Liver (tissue), 9 donors: ENCODE results near the gene GYG2. TPM values are rescaled to one million over a fixed set of nuclear protein-coding genes. Genes with fewer than 3 reads are reported as not detected.
A peak's percentile ranks its signal among the peaks of the same experiment; 100 is the strongest.

ENCODE experiments used
- DNase-seq: peaks from one replicate; pipeline ENCODE4 v3.0.0-alpha.2; 2017; ENCODE audit warnings: low spot score
- H3K27ac ChIP-seq, 2 donors: one replicate each; pipeline ENCODE4 v1.7.0; 2013; ENCODE audit warnings: inconsistent platforms in 2 of 2, low read length in 2 of 2, control low read depth in 1 of 2, low read depth in 1 of 2, mild to moderate bottlenecking in 1 of 2
- H3K27me3 ChIP-seq, 4 donors: one replicate each; pipeline versions ENCODE4 v1.6.1 to v1.7.0; 2013; ENCODE audit warnings: low read length in 3 of 4, inconsistent platforms in 1 of 4, mild to moderate bottlenecking in 1 of 4, moderate library complexity in 1 of 4; ENCODE audit not compliant: control insufficient read depth in 4 of 4, insufficient read depth in 4 of 4
- H3K36me3 ChIP-seq, 4 donors: one replicate each; pipeline versions ENCODE4 v1.6.1 to v1.7.0; 2013; ENCODE audit warnings: low read length in 3 of 4, mild to moderate bottlenecking in 3 of 4, low read depth in 1 of 4, moderate library complexity in 1 of 4; ENCODE audit not compliant: control insufficient read depth in 4 of 4, insufficient read depth in 3 of 4
- H3K4me1 ChIP-seq, 4 donors: one replicate each; pipeline versions ENCODE4 v1.6.1 to v1.7.0; 2013; ENCODE audit warnings: low read length in 3 of 4, mild to moderate bottlenecking in 3 of 4, moderate library complexity in 1 of 4; ENCODE audit not compliant: control insufficient read depth in 4 of 4, insufficient read depth in 4 of 4
- H3K4me3 ChIP-seq, 3 donors: one replicate each; pipeline versions ENCODE4 v1.6.1 to v1.7.0; 2013; ENCODE audit warnings: low read length in 3 of 3, control low read depth in 1 of 3, low read depth in 1 of 3, mild to moderate bottlenecking in 1 of 3
- H3K9ac ChIP-seq, 2 donors: one replicate each; pipeline ENCODE4 v1.7.0; 2013; ENCODE audit warnings: low read length in 2 of 2, mild to moderate bottlenecking in 2 of 2, moderate library complexity in 2 of 2, control low read depth in 1 of 2, low read depth in 1 of 2
- H3K9me3 ChIP-seq, 4 donors: one replicate each; pipeline versions ENCODE4 v1.6.1 to v1.7.0; 2013; ENCODE audit warnings: low read length in 3 of 4; ENCODE audit not compliant: control insufficient read depth in 4 of 4
- ATF3 ChIP-seq: IDR thresholded peaks from 2 replicates; pipeline ENCODE4 v1.6.1; 2016; ENCODE audit warnings: antibody characterized with exemption
- CTCF ChIP-seq: fragments of 150-350 bp; IDR thresholded peaks from 2 replicates; pipeline ENCODE4 v1.5.1; 2017; ENCODE audit warnings: improper control_type of control experiment, low read depth, low read length; ENCODE audit not compliant: missing input control
- EGR1 ChIP-seq, 2 donors: IDR thresholded peaks; 2 replicates each; pipeline ENCODE4 v1.6.1; 2016 to 2018; ENCODE audit warnings: antibody characterized with exemption in 2 of 2, low read depth in 2 of 2
- GABPA ChIP-seq, 2 donors: IDR thresholded peaks in 1 of 2; conservative IDR thresholded peaks in 1 of 2; 2 replicates each; pipeline ENCODE4 v1.6.1; 2016; ENCODE audit warnings: antibody characterized with exemption in 2 of 2, mild to moderate bottlenecking in 1 of 2, moderate library complexity in 1 of 2
- HNF4G ChIP-seq: IDR thresholded peaks from 2 replicates; pipeline ENCODE4 v1.6.1; 2016; ENCODE audit warnings: antibody characterized with exemption
- JUND ChIP-seq, 2 donors: IDR thresholded peaks; 2 replicates each; pipeline ENCODE4 v1.6.1; 2016; ENCODE audit warnings: antibody characterized with exemption in 2 of 2
- MAX ChIP-seq: IDR thresholded peaks from 2 replicates; pipeline ENCODE4 v1.6.1; 2016; ENCODE audit warnings: antibody characterized with exemption
- NR2F2 ChIP-seq: IDR thresholded peaks from 2 replicates; pipeline ENCODE4 v1.6.1; 2016; ENCODE audit warnings: antibody characterized with exemption
- RAD21 ChIP-seq, 2 donors: IDR thresholded peaks; 2 replicates each; pipeline ENCODE4 v1.6.1; 2016; ENCODE audit warnings: antibody characterized with exemption in 2 of 2, mild to moderate bottlenecking in 2 of 2
- REST ChIP-seq: IDR thresholded peaks from 2 replicates; pipeline ENCODE4 v1.6.1; 2016; ENCODE audit warnings: antibody characterized with exemption, mild to moderate bottlenecking
- RXRA ChIP-seq, 2 donors: IDR thresholded peaks; 2 replicates each; pipeline ENCODE4 v1.6.1; 2017 to 2018; ENCODE audit warnings: antibody characterized with exemption in 2 of 2, mild to moderate bottlenecking in 1 of 2
- SP1 ChIP-seq: IDR thresholded peaks from 2 replicates; pipeline ENCODE4 v1.6.1; 2018; ENCODE audit warnings: antibody characterized with exemption, mild to moderate bottlenecking
- TAF1 ChIP-seq: conservative IDR thresholded peaks from 2 replicates; pipeline ENCODE4 v1.6.1; 2016; ENCODE audit warnings: antibody characterized with exemption, mild to moderate bottlenecking
- YY1 ChIP-seq: IDR thresholded peaks from 2 replicates; pipeline ENCODE4 v1.6.1; 2016; ENCODE audit warnings: antibody characterized with exemption, mild to moderate bottlenecking
- ZBTB33 ChIP-seq: IDR thresholded peaks from 2 replicates; pipeline ENCODE4 v1.6.1; 2016; ENCODE audit warnings: antibody characterized with exemption
- WGBS: extraction: QIAGEN DNeasy Blood & Tissue Kit; methylation state at CpG from one replicate; pipeline ENCODE4 v1.1.7; 2013; 5-methylcytosine and 5-hydroxymethylcytosine counted together
- polyA plus RNA-seq, 2 donors: library from polyadenylated mRNA; stranded (reverse) in 1 of 2; unstranded in 1 of 2; fragments of 200-250 nt in 1 of 2; fragments of >200 nt in 1 of 2; fragmentation: Nextera tagmentation in 1 of 2; extraction: Ambion mirVana in 1 of 2; gene quantifications; one replicate each; pipeline versions ENCODE4 v1.2.1 to v1.2.3, GENCODE V29; 2013 to 2015
- total RNA-seq, 2 donors: library from RNA; depleted of rRNA; stranded (reverse); fragments of >200 nt; gene quantifications; one replicate each; pipeline ENCODE4 v1.2.3, GENCODE V29; 2014
- donor health status: healthy.
- donor health status: healthy.
- donor health status: healthy.
- donor health status: healthy.
- donor health status: healthy.

GYG2 gene
- total and polyA plus RNA-seq, 4 donors, result 11.3 to 32.6 (median 14.3) TPM

- H3K27me3 ChIP-seq, result no peaks in the 10 kb centered on the region
- no peak overlapping the region for H3K4me3 ChIP-seq
- no peak overlapping the region for H3K9ac ChIP-seq
- no peak overlapping the region for H3K27ac ChIP-seq
- no peaks in the 10 kb centered on the region for H3K9me3 ChIP-seq
- no peak for DNase-seq
- H3K4me1 ChIP-seq, result peaks cover 0 to 17% (median 5%) of the 10 kb centered on the region in 4 donors
- H3K36me3 ChIP-seq, result peaks cover 0 to 3% (median 0%) of the 10 kb centered on the region in 4 donors
- 51% methylated on average over 9 of the region's 9 CpGs for WGBS
- TF ChIP-seq RAD21 (IDR thresholded peaks at IDR 0.05), result peak; percentile 71 to 86
- TF ChIP-seq RXRA (IDR thresholded peaks at IDR 0.05), result no peak
- TF ChIP-seq YY1, result no peak
- no peak for TF ChIP-seq MAX
- peak; percentile 42 for TF ChIP-seq CTCF
- TF ChIP-seq JUND (IDR thresholded peaks at IDR 0.05), result no peak
- TF ChIP-seq EGR1 (IDR thresholded peaks at IDR 0.05; ENCODE audit: low read depth in 2 of 2), result no peak
- no peak for TF ChIP-seq ZBTB33
Observed at GRCh38 chrX:2819345-2820135, 9.2 kb upstream of the GYG2 start.

GRCh38 chrX:2820136-2820771 is 8.5 kb upstream of the GYG2 start:
- peaks cover 0 to 18% (median 5%) of the 10 kb centered on the region in 4 donors for H3K4me1 ChIP-seq
- H3K27me3 ChIP-seq, result no peaks in the 10 kb centered on the region
- no peak for DNase-seq
- H3K9ac ChIP-seq, result no peak overlapping the region
- no peak for TF ChIP-seq HNF4G
- TF ChIP-seq ATF3, result no peak
- no peak for TF ChIP-seq RAD21 (IDR thresholded peaks at IDR 0.05)
- no peak for TF ChIP-seq EGR1 (IDR thresholded peaks at IDR 0.05; ENCODE audit: low read depth in 2 of 2)
- TF ChIP-seq REST, result no peak
- TF ChIP-seq NR2F2, result no peak
- no peak for TF ChIP-seq GABPA (IDR thresholded peaks at IDR 0.05 in 1 of 2, conservative IDR thresholded peaks at IDR 0.05 in 1 of 2)
- no peak for TF ChIP-seq TAF1
- no peak for TF ChIP-seq SP1
- H3K27ac ChIP-seq, result no peak overlapping the region
- no peaks in the 10 kb centered on the region for H3K9me3 ChIP-seq
- peaks cover 0 to 3% (median 0%) of the 10 kb centered on the region in 4 donors for H3K36me3 ChIP-seq
- H3K4me3 ChIP-seq, result no peak overlapping the region
- 65% methylated on average over 8 of the region's 8 CpGs for WGBS
